GM21390 (cell line): ENCODE data around the gene SRCIN1.

Source experiments
- ATAC-seq: cut with Tn5 transposase; IDR thresholded peaks from one replicate; pipeline ENCODE4 v1.9.1; 2021; ENCODE audit not compliant: unreplicated experiment

The SRCIN1 gene

DNA sequence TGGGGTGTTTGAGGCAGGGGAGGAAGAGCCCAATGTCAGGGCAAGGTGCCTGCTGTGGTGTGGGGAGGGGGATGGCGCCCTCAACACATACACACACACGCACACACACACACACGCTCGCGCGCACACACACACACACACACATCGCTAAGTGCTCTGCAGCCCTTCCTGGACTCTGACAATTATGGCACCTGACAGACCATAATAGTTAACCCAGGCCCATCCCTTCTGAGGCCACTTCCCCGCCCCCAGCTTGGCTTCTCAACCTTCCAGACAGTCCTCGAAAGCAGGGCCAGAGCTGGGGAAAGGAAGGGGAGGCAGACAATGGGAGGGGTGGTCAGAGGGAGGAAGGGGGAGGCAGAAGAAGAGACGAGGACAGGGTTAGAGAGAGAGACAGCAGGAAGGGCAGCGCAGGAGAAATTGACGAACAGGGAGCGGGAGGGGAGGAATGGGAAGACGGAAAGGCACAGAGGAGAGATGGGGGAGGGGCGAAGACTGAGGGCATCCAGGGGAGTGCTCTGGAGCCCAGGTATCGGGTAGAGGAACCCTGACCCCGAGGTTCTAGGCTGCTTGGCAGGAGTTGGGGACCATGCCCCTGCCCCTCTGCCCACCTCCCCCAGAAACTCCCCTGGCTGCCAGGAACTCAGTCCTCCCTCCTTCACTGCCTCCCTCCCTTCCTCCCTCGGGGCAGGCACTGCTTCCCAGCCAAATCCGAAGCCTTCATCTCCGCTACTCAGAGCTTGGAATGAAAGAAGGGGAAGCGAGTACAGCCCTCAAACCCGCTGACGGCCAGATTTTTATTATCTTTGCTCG is 4.0 kb downstream of the SRCIN1 start:
- ATAC-seq, result no peak

DNA sequence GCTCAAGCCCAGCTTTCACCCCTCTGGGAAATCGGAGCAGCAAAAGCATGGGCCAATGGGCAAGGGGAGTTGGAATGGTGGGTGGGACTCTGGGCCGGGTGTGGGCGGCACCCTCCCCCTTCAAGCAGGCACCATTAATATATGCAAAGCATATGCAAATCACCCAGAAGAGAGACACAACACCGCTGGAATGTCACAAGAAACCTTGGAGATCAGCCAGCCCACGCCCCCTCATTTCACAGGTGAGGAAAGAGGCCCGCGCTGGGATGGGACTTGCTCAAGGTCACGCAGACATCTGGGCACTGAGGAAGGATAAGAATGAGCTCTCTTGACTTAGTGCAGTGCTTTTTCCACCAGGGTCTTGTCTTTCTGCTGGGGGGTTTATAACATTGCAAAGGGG is 4.8 kb downstream of the SRCIN1 start:
- no peak for ATAC-seq

DNA sequence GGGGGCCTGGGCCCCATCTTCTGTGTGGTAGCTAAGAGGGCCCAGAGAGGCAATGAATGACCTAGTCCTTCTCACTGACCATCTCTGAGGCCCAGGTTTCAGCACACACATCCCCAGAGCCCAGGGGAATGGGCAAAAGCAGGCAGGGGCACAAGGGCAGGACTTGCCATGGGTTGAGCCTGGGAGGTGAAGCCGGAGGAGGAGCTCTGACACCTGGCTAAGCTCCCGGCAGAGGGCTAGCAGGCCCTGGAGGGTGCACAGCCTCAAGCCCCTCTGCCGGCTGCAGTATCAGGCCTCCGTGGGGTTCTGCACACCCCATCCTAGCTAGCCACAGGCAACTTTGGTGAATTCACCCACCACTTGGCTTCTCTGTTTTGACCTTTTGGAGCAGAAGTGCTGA is 5.3 kb downstream of the SRCIN1 start:
- no peak for ATAC-seq

DNA sequence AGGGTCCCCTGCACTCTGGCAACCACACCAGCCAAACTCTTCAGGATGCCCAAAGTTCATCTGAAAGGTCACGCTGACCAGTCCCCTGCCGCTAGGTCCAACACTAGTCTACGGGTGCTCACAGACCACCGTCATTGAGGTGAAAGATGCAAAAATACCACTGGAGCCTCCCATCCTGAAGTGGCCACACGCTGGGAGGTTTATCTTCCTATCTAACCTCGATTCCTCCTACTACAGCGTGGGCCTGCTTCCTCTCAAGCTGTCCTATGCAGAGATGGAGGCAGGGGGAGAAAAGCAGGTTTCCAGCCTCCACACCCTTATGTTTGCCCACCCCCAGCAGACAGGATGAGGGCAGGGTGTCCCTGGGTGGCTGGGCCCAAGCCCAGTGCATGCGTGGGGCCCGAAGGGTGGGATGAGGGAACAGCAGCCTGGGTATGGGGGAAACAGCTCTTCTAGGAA is 6.3 kb downstream of the SRCIN1 start:
- no peak for ATAC-seq

DNA sequence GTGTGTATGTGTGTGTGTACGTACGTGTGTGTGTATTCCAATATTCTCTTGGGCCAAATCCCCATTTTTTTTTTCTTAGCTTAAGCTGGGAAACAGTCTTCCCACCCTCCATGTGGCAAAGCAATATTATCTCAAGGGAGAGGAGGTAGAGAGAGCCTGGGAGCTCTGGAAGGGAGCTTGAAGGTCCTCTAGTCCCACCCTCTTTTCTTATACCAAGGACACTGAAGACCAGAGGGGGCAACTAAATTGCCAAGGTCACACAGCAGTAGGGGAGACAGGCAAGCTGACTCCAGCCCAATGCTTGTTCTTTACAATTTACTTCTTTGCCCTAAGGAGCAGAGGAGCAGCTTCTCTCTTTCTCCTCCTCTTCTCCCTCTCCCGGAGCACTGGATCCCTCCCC is 6.8 kb downstream of the SRCIN1 start:
- no peak for ATAC-seq

DNA sequence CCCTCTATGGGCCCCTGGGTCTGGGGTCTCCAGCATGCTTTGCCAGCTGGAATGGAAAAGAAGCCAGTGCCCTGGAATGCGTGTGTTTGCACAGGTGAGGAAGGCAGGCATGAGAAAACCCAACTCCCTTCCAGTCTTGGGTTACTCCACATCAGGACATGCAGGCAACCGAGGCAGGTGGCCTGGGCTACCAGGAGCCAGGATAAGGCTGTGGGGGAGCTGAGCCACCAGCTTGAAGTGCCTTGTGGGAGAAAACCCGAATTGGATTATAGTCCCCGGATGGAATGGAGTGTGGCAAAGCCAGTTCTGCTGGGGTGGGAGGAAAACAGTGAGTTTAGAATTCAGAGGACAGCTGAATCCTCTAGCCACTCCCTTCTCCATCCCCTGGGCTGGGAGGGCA is 7.2 kb downstream of the SRCIN1 start:
- ATAC-seq, result no peak

DNA sequence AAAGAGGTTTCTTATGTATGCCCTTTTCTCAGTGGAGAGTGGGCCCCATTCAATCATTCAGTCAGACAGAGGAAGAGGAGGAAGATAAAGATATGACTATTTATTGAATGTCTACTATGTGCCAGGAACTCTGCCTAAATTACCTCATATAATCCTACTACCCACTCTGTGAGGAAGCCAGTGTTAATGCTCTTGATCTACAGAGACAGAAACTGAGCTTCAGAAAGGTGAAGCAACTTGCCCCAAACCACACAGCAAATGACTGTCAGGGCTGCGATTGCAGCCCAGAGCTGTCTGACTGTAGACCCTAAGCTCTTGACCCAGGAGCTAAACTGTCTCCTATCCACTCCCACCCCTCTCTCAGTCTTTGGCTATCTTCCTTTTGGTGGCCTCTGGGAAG is 8.4 kb downstream of the SRCIN1 start:
- ATAC-seq, result no peak

DNA sequence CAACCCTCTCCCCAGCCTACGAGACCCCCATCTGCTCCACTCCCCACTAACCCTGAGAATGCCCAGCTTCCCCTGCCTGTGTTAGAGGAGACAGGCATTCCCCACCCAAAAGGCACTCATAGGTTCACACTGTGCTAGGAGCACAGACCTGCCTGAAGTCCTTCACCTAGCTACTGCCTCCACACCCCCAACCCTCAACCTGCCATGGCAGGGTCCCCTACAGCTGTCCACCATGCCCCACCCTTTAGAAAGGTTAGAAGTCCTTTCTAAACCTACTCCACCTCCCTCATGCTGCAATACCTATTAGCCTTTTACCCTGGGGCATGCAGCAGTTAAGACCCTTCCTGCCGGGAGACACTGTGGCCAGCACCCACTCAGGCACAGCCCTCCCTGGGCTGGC is 9.1 kb downstream of the SRCIN1 start:
- ATAC-seq, result no peak

DNA sequence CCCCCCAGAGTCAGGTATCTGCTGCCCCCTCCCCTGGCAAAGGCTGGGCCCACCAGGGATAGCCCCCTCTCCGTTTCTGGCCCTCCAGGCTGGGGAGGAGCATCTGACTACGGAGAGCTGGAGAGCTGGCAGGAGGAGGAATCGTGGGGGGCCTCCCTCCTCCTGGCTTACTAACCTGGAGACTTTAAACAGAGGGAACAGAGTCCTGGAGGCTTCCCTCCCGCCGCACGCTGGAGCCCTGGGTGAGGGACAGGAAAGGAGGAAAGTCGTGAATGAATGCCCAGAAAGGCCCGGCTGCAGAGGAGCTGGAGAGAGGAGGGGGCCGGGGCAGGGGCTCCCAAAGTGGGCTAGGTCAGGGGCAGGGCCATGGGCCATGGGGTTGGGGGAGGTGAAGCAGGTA is 9.9 kb downstream of the SRCIN1 start:
- ATAC-seq, result no peak

DNA sequence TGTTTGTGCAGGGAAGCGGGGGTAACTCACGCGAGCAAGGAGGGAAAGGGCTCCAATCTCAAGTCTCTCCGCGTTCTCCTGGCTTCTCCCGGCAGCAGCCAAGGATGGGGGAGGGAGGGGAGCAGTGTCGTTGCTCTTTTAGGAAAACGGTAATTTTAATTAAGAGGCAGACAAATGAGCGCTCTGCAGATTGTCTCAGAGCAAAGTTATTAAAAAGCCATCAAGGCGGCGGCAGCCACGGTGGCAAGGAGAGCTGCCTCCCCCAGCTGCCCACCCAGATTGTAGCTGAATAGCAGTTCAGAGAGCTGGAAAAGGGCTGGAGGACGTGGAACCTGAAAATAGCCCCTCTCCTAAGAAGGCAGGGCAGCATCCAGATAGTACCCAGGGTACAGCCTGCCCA is 11.6 kb downstream of the SRCIN1 start:
- ATAC-seq, result no peak

DNA sequence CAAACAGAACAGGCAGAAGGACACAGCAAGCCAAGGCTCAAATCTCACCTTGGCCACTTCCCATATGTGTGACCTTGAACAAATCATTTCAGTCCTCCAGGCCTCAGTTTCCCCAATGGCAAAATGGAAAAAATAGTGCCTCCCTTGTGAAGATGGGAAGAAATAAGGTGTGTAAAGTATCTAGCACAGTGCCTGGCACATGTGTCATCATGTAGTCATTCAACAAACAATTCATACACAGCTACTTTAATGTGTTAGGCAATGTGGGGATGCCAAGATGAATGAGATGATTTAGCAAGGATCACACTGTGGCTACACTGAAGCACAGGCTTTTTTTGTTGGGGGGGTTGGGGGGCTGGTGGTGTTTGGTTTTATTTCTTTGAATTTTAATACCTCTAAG is 13.3 kb downstream of the SRCIN1 start:
- no peak for ATAC-seq

DNA sequence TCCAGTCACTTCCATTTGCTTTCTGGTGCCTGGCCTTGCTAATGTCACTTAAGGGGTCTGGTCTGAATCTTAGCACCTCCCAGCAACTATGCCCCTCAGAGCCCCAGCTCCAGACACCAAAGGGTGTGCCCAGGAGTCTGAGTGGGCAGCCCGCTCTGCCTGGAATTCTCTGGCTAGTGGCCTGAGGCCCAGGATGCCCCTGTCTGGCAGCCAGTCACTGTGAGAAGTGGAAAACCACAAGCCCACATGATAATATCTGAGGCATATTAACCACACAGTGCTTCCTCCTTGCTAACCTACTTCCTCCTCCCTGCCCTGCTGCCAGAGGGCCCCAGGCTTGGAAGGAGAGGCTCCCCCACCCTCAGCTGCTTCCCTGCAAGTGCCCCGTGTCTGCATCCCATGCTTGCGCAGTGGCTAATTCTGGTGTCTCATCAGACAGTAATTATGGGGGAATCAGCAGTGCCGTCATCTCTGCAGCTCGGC is 14.0 kb downstream of the SRCIN1 start:
- no peak for ATAC-seq

DNA sequence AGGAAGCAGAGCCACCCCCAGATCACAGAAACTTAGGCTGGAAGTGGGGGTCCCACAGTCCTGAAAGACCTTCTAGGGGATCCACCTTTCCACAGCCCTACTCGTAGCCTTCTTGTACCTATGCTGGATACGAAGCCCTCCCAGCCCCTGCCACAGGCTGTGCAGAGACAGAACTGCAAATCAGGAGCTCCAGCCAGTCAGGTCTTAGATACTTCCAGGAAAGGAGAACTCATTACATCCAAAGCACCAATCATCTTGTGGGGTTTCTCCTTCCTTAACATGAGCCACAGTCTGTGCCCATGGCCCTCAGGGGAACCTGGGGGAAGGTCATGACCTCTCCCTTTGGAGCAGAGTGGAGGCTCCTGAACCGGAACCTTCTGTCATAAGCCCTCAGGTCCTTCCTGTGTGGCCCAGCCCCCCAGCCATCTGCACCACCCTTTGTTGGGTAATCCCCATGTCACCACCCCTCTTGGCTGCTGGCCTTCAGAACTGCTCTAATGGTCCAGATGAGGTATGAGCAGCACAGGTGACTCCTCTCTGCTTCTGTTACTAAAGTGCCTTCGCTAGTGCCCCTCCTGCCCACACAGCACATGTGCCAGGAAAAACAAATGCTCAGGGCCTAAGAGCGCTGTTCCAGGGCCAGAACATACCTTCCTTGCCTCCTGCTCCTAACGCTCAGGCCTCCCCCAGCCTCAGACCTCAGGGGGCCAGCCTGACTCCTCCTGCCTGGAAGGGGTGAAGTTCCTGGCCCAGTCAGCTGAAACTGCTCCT is 14.6 kb downstream of the SRCIN1 start:
- no peak for ATAC-seq

DNA sequence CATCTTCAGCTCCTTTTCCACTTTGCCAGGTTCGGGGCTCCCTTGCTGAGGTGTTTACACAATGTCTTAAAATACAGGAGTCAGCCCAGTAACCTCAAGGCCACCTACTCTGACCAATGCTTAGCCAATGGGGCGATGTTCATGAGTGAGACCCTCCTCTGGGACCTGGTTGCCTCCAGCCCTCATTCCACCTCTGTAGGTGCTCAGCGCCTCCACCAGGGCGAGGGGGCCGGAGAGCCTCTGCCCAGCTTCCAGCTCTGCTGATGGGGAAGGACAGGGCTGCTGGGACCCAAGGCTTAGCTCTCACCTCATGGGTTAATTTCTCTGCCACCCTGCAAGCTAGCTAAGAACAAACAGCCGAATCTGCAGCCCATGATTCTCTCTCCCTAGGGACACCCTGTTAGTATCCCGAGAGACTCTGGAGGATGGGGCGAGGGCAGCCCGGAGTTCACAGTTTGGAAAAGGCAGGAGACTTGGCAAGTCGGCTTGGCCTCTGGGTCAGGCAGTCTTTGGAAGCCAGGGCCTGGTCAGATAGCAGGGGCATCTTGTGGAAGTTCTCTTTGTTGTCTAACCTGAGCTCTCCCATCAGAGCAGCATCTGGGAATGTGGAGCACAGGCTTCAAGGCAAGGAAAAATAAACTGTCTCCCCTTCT is 16.2 kb downstream of the SRCIN1 start:
- ATAC-seq, result no peak

DNA sequence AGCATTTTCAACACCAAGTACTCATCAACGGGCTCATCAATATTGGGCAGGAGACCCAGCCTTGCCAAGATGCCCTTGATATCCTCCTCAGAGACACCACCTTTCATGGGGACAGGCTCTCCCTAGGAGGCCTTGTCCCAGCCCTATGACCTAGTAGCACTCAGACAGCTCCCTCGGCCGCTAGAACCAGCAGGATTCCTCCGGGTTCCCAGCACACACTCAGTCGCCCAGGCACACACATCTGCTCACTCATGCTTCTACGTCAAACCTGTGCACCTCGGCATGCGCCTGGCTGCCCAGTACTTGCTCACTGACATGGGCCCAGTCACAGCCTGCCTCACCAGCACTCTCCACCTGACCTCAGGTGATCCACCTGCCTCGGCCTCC is 17.0 kb downstream of the SRCIN1 start:
- no peak for ATAC-seq

DNA sequence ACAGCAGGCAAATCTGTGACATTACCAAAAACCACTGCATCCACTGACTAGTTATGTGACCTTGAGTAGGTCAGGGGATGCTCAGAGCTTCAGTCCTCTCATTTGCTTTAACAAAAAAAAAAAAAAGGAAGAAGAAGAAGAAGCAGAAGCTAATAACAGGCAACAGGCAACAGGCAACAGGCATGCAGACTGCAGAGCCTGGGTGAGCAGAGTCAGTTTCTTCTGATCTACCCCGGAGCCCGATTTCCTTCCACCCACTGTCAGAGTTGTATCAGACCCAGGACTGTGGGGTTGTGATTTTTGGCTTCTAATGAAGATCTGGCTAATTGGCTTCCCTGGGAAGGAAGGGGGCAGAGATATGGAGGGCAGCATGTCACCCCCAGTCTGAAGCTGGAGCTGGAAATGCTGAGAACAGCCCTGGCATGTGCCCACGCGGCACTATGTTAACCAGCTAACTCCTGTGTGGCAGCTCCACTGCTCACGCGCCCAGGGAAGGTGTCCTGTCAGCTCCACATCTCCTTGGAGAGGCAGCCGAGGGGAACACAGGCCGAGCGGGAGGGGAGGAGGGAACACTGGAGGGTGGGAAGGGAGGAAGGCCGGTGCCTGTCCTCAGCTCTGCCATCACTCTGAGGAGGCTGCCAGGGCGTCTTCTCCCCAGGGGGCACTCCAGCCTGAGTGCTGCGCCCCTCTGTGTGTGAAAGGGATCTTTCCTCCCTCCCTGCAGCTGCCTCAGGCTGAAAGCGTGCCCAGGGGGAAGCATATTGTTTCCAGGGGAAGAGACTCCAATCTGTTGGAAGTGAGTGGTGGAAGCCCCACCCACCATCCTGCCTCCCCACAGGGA is 17.6 kb downstream of the SRCIN1 start:
- no peak for ATAC-seq

DNA sequence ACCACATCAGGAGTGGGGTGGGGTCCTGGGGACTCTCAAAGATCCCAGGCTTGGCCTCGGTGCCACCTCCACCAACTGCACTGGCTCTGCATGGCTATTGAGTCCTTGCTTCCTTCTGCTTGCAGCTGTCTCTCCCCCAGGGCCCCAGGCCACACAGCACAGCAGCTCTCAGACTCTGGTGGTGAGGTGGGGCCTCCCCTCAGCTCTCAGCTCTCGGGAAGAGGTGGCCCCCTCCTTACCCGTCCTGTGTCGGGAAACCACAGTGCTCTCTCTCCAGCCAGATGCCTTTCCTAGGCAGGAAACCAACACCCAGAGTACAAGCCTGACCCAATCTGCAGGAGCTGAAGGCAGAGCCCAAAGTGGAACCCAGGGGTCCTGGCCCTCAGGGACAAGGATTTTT is 18.5 kb downstream of the SRCIN1 start:
- ATAC-seq, result no peak

DNA sequence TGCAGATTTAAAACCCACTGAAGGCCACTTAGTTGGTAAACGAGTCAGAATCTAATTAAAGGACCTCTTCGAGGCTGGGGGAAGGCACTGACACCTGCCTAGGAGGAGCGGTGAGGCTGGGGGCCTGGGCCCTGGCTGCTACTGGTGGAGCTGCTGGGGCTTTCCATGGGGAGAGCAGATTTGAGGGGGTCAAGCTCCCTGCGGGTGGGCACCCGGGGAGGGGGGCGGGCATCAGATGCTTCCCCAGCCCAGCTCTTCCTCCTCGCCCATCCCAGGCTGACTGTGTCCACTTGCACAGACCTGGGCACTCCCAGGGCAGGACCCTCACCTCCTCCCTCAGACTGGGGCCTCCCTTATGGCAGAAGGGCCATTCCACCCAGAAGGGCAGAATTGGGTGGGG is 19.0 kb downstream of the SRCIN1 start:
- ATAC-seq, result no peak

DNA sequence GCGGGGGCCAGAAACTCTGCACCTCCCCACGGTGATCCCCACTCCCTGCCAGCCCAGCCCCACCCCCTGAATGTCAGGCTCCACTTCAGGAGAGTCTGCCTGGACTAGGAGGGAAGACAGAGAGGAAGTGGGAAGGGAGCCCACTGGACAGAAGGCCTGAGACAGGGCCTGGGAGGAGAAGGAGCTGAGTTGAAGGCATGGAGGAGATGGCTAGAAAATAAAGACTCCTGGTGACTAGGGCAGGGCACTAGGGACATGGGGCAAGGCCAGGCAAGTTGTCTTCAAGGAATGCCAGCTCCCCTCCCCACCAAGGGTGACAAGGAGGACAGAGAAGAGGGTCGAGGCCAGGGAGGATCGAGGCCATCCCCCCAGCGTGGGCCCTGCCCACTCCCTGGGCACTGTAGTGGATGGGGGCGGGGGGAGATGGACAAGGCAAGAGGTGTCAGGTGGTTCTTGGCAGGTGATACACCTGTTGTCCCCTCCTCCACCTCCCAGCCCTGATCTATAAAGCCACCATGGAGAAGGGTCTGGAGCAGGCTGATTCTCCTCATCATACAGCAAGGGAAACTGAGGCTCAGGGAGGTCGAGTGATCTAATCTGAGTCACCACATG is 19.7 kb downstream of the SRCIN1 start:
- no peak for ATAC-seq
